ENCODE results near the gene NBAS.

NBAS gene

GRCh38 chr2:15191789-15192188, 369.3 kb downstream of the NBAS start:
- H3K27ac ChIP-seq = no peak overlapping the region
- DNase-seq (ENCODE audit: low read depth, low spot score) = no peak

DNA sequence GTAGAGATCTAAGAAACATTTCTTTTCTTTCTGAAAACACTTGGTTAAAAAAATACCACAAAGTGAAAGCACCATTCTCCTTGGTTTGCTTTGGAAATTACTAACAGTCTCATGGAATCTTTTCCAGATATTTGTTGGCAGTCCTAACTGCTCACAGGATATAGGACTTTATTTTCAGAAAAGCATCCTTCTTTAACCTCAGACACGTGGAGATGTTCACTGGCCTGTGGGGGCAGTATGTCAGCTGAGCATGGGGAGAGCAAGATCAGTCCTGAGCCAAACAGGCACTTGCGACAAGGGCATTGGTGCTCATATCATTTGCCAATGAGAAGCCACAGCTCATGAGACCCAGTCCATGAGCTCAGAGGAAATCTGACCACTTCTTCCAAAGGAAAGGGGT, 371.9 kb downstream of the NBAS start:
- no peak for DNase-seq (ENCODE audit: low read depth, low spot score)
- no peak overlapping the region for H3K27ac ChIP-seq

- no peak for DNase-seq (ENCODE audit: low read depth, low spot score)
- H3K27ac ChIP-seq = no peak overlapping the region
Observed at GRCh38 chr2:15187702-15188101, 373.4 kb downstream of the NBAS start.

- DNase-seq (ENCODE audit: low read depth, low spot score) = no peak
- H3K27ac ChIP-seq = no peak overlapping the region
Observed at GRCh38 chr2:15186118-15186517, 375.0 kb downstream of the NBAS start.

- no peak for DNase-seq (ENCODE audit: low read depth, low spot score)
Observed at GRCh38 chr2:15184491-15184890, 376.6 kb downstream of the NBAS start.

GRCh38 chr2:15182275-15182674, 378.9 kb downstream of the NBAS start:
- DNase-seq (ENCODE audit: low read depth, low spot score) = no peak
- no peak overlapping the region for H3K27ac ChIP-seq

More at GRCh38 chr2:15184491-15184890, 376.6 kb downstream of the NBAS start:
- H3K27ac ChIP-seq = no peak overlapping the region

- no peak for DNase-seq (ENCODE audit: low read depth, low spot score)
- no peak overlapping the region for H3K27ac ChIP-seq
Observed at GRCh38 chr2:15181092-15181745, 379.9 kb downstream of the NBAS start.

GRCh38 chr2:15180379-15180778, 380.8 kb downstream of the NBAS start:
- no peak overlapping the region for H3K27ac ChIP-seq
- DNase-seq (ENCODE audit: low read depth, low spot score) = no peak

DNA sequence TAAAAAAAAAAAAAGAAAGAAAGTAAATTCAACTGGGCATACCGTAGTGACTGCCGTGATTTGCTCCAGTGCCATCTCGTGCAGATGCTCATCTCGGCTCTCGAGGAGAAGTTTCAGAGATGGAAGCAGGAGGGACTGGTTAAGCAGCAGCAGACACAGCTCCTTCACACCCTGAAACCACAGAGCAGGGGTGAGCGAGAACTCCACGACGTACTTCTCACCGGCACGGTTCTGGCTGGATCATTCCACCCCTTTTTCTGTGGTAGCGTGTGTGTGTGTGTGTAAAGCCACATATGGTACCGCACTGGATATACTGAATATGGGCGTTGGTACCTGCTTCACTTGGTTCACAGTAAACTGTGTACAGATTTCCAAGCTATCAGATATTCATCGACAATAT, 382.2 kb downstream of the NBAS start:
- H3K27ac ChIP-seq = no peak overlapping the region
- no peak for DNase-seq (ENCODE audit: low read depth, low spot score)

DNA sequence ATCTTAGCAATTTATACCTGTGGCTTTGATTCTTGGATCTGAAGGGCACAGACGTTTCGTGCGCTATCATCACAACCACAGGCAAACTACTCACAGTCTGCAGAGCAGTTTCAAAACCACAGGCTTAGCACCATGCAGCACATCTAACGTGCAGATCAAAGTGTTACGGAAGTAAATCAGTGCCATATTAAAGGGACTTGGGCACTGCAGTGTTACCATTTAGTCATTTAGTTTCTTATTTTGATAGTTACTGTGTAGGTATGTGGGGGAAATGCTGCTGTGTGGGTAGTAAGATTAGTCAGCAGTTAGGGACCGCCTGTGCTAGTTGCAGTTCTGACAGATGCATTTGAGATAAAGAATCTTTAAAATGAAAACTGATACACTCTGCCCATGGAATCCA, 384.0 kb downstream of the NBAS start:
- H3K27ac ChIP-seq = no peak overlapping the region
- DNase-seq (ENCODE audit: low read depth, low spot score) = peak; percentile 8

DNA sequence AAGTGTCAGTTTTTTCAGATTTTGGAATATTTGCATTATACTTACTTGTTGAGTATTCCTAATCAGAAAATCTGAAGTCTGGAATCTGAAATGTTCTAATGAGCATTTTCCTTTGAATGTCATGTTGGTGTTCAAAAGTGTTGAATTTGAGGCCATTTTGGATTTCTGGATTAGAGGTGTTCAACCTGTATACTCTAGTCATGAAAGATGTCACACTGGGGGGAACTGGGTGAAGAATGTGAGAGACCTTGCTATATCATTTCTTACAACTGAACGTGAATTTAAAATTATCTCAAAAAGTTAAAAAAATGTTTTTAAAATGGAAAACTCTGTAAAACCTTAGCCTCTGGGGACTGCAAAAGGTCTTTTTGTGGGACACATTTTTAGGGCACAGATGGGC, 384.5 kb downstream of the NBAS start:
- DNase-seq (ENCODE audit: low read depth, low spot score) = no peak
- H3K27ac ChIP-seq = no peak overlapping the region

- no peak overlapping the region for H3K27ac ChIP-seq
- DNase-seq (ENCODE audit: low read depth, low spot score) = no peak
Observed at GRCh38 chr2:15174567-15174966, 386.6 kb downstream of the NBAS start.

GRCh38 chr2:15173501-15173900, 387.6 kb downstream of the NBAS start:
- DNase-seq (ENCODE audit: low read depth, low spot score) = no peak
- H3K27ac ChIP-seq = no peak overlapping the region

GRCh38 chr2:15172825-15173224, 388.3 kb downstream of the NBAS start:
- DNase-seq (ENCODE audit: low read depth, low spot score) = no peak
- H3K27ac ChIP-seq = no peak overlapping the region

DNA sequence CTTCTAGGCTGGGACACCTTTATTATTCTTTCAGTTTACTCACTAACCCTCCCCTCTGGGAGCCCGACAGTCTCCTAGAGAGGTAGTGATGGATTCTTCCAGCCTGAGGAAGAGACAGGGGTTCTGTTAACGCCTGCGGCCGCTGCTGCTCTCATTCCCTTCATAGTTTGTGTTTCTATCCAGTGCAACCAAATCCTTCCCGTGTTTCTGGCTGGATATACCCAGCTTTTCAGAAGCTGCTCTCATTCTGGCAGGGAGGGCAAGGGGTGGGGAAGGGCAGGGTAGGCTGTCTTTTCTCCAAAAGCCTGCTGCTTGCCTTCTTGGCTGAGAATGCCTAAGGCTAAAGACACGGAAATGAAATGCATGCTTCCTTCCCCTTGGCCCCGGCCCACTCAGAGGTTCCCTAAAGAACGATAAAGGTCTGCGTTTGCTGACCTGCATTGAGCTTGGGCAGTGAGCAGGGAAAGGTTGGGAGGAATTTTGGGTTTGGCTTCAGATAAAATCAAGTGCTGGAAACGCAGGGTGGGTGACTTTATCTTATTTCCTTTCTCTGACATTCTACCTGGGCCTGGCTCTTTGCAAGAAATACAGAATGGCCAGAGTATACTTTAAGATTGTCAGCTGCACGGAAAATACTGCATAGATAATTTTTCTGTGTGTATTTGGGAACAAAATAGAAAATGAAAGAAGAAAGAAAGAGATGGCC, 390.9 kb downstream of the NBAS start:
- DNase-seq (ENCODE audit: low read depth, low spot score) = no peak
- peak overlapping the region; percentile 69 for H3K27ac ChIP-seq

DNA sequence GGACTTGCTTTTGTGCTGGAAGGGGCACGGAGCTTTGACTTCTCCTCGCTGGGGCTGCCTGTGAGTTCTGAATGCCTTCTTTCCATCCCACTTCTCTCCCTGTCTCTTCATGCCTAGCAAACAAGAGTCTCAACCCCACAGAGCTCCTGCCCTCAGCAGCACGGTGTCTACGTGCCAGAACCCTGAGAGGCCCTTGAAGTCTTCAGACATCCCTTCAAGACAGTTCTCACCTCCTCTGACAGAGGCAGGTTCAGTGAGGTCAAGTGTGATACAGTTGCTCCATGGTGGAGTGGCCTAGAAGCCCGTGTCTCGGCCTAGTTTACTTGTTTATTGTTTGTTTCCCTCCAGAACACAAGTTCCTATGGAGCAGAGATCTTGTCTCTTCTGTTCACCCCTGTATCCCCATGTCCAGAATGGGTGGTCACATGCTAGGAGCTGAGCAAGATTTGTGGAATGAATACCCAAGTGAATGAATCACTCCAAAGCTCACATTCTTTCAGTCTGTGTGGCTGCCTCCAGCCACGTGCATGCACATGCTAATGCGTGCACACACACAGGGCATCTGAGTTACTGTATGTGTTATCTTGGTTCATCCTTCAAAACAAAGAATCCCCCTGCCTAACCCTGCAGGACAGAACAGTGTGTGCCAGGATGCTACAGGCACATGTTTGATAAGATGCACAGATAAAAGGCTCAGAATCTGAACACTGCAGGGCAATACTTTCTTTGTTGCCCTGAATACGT, 391.6 kb downstream of the NBAS start:
- DNase-seq (ENCODE audit: low read depth, low spot score) = peak; percentile 60
- H3K27ac ChIP-seq = peak overlapping the region; percentile 69

DNA sequence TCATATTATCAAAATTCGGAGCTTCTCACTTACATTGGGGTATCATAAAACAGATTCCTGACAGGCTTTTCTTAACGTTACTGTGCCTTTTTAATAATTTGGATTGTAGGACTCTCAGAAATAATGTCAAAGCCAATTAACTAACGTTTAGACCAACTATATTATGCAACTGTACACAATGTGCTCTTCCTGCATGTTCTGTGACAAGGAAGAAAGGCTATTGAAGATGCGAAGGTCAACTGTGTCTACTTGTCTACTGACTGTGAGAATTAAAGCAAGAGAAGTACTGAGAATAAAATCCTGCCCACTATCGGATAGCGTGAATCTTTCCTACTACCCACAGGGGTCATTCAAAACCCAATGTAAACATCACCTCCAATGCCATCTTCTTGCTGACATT, 393.0 kb downstream of the NBAS start:
- no peak overlapping the region for H3K27ac ChIP-seq
- DNase-seq (ENCODE audit: low read depth, low spot score) = no peak

GRCh38 chr2:15166878-15167277, 394.3 kb downstream of the NBAS start:
- H3K27ac ChIP-seq = no peak overlapping the region
- DNase-seq (ENCODE audit: low read depth, low spot score) = no peak

DNA sequence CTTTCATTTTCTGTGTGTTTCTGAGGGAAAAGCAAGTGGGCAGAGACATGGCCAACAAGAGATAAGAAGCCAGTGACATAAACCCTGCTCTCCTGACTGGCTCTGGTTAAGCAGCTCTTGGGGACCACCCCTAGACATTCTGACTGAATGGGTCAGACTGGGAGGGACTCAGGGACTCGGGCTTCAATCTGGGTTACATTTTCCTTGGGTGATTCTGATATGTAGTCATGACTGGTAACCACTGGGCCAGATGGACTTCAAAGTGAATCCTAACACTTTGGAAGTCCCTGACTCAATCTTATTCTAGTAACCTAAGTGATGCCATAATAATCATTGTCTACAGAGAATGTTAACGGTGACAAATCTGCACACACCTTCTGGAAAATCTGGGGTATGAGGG, 397.8 kb downstream of the NBAS start:
- DNase-seq (ENCODE audit: low read depth, low spot score) = no peak
- H3K27ac ChIP-seq = no peak overlapping the region

- no peak overlapping the region for H3K27ac ChIP-seq
- DNase-seq (ENCODE audit: low read depth, low spot score) = no peak
Observed at GRCh38 chr2:15162620-15163019, 398.5 kb downstream of the NBAS start.

- DNase-seq (ENCODE audit: low read depth, low spot score) = no peak
- no peak overlapping the region for H3K27ac ChIP-seq
Observed at GRCh38 chr2:15160201-15160991, 400.7 kb downstream of the NBAS start.
